Sigmoid colon (tissue), 7 donors: ENCODE measurements around the gene ACTR3. TPM values are rescaled to one million over a fixed set of nuclear protein-coding genes. Genes with fewer than 3 reads are reported as not detected.

Experiments used
- DNase-seq: peaks from one replicate; pipeline ENCODE4 v3.0.0-alpha.2; 2019
- H3K27ac ChIP-seq, 4 donors: fragments of 200-600 bp; sonication (generic); one replicate each; pipeline ENCODE4 v1.5.1; 2016 to 2019; ENCODE audit warnings: mild to moderate bottlenecking in 1 of 4
- H3K27me3 ChIP-seq, 3 donors: fragments of 200-600 bp; sonication (generic); one replicate each; pipeline ENCODE4 v1.5.1; 2019; ENCODE audit warnings: mild to moderate bottlenecking in 1 of 3
- H3K36me3 ChIP-seq, 4 donors: fragments of 200-600 bp; sonication (generic); one replicate each; pipeline ENCODE4 v1.5.1; 2016 to 2019
- H3K4me1 ChIP-seq, 4 donors: fragments of 200-600 bp; sonication (generic); one replicate each; pipeline ENCODE4 v1.5.1; 2017 to 2019
- H3K4me3 ChIP-seq, 4 donors: fragments of 200-600 bp; sonication (generic); one replicate each; pipeline ENCODE4 v1.5.1; 2017 to 2019; ENCODE audit warnings: mild to moderate bottlenecking in 2 of 4, moderate library complexity in 1 of 4
- H3K9me3 ChIP-seq, 4 donors: fragments of 200-600 bp in 3 of 4; sonication (generic) in 3 of 4; one replicate each; pipeline versions ENCODE4 v1.5.1 to v1.6.1; 2013 to 2019
- EP300 ChIP-seq, 4 donors: sonication (generic); formaldehyde crosslinking; IDR thresholded peaks; one replicate each; pipeline ENCODE4 v1.6.1; 2017; ENCODE audit warnings: antibody characterized with exemption in 4 of 4
- POLR2A ChIP-seq, 2 donors: fragments of 450-650 bp; IDR thresholded peaks; one replicate each; pipeline ENCODE4 v1.6.1; 2016; ENCODE audit warnings: antibody characterized with exemption in 2 of 2, mild to moderate bottlenecking in 2 of 2, moderate library complexity in 2 of 2
- POLR2AphosphoS5 ChIP-seq, 4 donors: sonication (generic); formaldehyde crosslinking; IDR thresholded peaks; one replicate each; pipeline ENCODE4 v1.6.1; 2017; ENCODE audit warnings: antibody characterized with exemption in 4 of 4
- WGBS, 2 donors: extraction: QIAGEN DNeasy Blood & Tissue Kit; methylation state at CpG; one replicate each; pipeline ENCODE4 v1.1.7; 2013; 5-methylcytosine and 5-hydroxymethylcytosine counted together
- intact Hi-C: fragments of 100-400 bp; cut with DNase I; formaldehyde crosslinking; loops from one replicate; pipeline ENCODE4 v1.15.1; 2023
- polyA plus RNA-seq, 3 donors: library from polyadenylated mRNA; stranded (reverse); fragments of 200-250 nt; gene quantifications; one replicate each; pipeline ENCODE4 v1.2.3, GENCODE V29; 2013
- total RNA-seq, 4 donors: library from RNA; depleted of rRNA; stranded (reverse); fragments of >200 nt; gene quantifications; one replicate each; pipeline ENCODE4 v1.1.0, GENCODE V29; 2016
- TF ChIP-seq, protein P1 (sequence below), 4 experiments: fragments of 450-650 bp in 3 of 4; fragments of 200-600 bp in 1 of 4; IDR thresholded peaks; one replicate each; pipeline ENCODE4 v1.5.1; 2016 to 2019; ENCODE audit warnings: antibody characterized with exemption in 4 of 4, mild to moderate bottlenecking in 3 of 4, moderate library complexity in 2 of 4
- donor health status: healthy with polysubstance abuse.
- donor health status: Bipolar disorder and iron deficiency.
- donor health status: healthy.

ACTR3 gene
- total and polyA plus RNA-seq, 7 donors: 108 to 178 (median 147) TPM

DNA sequence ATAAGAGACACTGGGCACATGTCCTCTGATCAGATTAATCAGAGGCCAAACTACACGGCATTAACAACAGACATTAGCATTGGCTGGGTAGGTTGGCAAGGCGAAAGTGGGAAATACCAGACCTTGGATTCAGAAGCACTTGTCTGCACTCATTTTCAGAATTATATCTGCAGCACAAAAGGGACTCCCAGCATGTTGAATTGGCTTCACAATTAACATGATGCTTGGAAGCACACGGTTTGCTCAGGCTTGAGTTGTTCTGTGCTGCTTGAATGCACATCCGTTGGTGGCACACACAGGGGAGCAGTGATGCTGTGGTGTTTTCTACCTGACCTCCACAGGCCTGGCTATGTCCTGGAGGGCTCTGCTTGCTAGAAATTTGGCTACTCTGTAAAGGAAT lies 83.9 kb downstream of the ACTR3 start:
- H3K27ac ChIP-seq: no peak overlapping the region

DNA sequence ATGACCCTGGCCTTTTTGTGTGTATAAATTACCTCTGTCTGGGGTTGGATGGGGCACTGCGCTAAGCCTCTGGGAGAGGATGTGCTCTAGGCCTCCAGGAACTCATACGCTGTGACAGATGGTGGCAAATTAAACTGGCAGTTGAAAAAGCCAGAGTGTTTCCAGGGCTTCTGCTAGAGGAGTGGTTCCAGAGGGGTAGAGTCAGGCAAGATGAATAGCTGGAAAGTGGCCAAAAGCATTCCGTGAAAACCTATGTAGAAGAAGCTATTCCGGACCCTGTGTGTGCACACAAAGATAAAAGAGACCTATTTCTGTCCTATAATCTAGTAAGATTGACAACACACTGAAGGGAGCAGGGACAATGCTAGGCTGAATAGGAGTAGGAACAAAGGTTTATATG lies 84.8 kb downstream of the ACTR3 start:
- no peak overlapping the region for H3K27ac ChIP-seq
- intact Hi-C loops: no loop called here
- H3K27me3 ChIP-seq: no peaks in the 10 kb centered on the region
- 51 to 68% methylated on average over 4 of the region's 4 CpGs for WGBS, 2 donors
- no peak for DNase-seq
- H3K36me3 ChIP-seq: peaks cover 0 to 6% (median 3%) of the 10 kb centered on the region in 4 donors
- no peaks in the 10 kb centered on the region for H3K9me3 ChIP-seq
- TF ChIP-seq EP300 (IDR thresholded peaks at IDR 0.05) (no peak), POLR2A (IDR thresholded peaks at IDR 0.05) (no peak), POLR2AphosphoS5 (IDR thresholded peaks at IDR 0.05) (no peak)
- TF ChIP-seq, protein P1, sequence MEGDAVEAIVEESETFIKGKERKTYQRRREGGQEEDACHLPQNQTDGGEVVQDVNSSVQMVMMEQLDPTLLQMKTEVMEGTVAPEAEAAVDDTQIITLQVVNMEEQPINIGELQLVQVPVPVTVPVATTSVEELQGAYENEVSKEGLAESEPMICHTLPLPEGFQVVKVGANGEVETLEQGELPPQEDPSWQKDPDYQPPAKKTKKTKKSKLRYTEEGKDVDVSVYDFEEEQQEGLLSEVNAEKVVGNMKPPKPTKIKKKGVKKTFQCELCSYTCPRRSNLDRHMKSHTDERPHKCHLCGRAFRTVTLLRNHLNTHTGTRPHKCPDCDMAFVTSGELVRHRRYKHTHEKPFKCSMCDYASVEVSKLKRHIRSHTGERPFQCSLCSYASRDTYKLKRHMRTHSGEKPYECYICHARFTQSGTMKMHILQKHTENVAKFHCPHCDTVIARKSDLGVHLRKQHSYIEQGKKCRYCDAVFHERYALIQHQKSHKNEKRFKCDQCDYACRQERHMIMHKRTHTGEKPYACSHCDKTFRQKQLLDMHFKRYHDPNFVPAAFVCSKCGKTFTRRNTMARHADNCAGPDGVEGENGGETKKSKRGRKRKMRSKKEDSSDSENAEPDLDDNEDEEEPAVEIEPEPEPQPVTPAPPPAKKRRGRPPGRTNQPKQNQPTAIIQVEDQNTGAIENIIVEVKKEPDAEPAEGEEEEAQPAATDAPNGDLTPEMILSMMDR (IDR thresholded peaks at IDR 0.05): no peak
- no peak overlapping the region for H3K4me3 ChIP-seq
- no peaks in the 10 kb centered on the region for H3K4me1 ChIP-seq

More for the DNA sequence above, 83.9 kb downstream of the ACTR3 start:
- no peak for DNase-seq
- Histone ChIP-seq H3K4me3 (no peak overlapping the region), H3K27me3 (no peaks in the 10 kb centered on the region), H3K36me3 (peaks cover 0 to 6% (median 3%) of the 10 kb centered on the region in 4 donors), H3K9me3 (no peaks in the 10 kb centered on the region), H3K4me1 (no peaks in the 10 kb centered on the region)
- TF ChIP-seq, protein P1 (IDR thresholded peaks at IDR 0.05): no peak
- TF ChIP-seq POLR2AphosphoS5 (IDR thresholded peaks at IDR 0.05) (no peak), POLR2A (IDR thresholded peaks at IDR 0.05) (no peak), EP300 (IDR thresholded peaks at IDR 0.05) (no peak)
- whole genome bisulfite sequencing, 2 donors: 92 to 94% methylated on average over 4 of the region's 4 CpGs
- intact Hi-C loops: no loop called here

- Histone ChIP-seq H3K36me3 (peaks cover 0 to 6% (median 0%) of the 10 kb centered on the region in 4 donors), H3K4me1 (no peaks in the 10 kb centered on the region), H3K9me3 (no peaks in the 10 kb centered on the region), H3K4me3 (no peak overlapping the region), H3K27ac (no peak overlapping the region), H3K27me3 (no peaks in the 10 kb centered on the region)
- TF ChIP-seq POLR2A (IDR thresholded peaks at IDR 0.05): no peak
- no peak for TF ChIP-seq POLR2AphosphoS5 (IDR thresholded peaks at IDR 0.05)
- TF ChIP-seq EP300 (IDR thresholded peaks at IDR 0.05): no peak
- TF ChIP-seq, protein P1 (IDR thresholded peaks at IDR 0.05): no peak
- DNase-seq: no peak
- intact Hi-C loops: no loop called here
- 84% methylated on average over 7 of the region's 7 CpGs for WGBS, 2 donors
Observed at GRCh38 chr2:113976277-113976928, 86.5 kb downstream of the ACTR3 start.

DNA sequence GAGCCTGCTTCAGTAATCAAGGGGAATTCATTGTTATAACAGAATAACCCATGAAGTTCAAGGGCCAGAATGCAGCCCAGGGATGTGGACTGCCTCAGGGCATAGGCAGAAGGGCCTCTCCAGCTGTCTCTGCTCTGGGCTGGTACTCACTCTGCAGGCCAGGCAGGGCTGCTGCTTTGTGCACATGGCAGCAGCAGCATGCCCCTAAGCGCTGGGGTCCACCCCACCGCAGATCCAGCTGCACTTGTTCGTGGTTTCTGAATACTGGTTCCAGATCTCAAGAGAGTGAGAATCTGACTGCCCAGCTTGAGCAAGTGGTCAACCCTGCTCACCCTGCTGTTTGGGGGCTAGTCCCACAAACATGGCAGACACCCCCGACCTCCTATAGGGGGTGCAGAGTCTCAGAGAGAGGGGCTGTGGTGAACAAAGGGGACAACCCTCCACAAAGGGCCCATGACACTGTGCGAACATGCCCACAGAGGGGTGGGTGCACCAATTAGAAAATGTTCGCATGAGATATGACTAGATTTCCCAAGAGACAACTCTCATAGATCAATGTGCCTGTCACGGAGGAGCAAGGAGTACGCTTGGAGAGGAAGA lies 87.3 kb downstream of the ACTR3 start:
- TF ChIP-seq POLR2AphosphoS5 (IDR thresholded peaks at IDR 0.05) (no peak), POLR2A (IDR thresholded peaks at IDR 0.05) (no peak), EP300 (IDR thresholded peaks at IDR 0.05) (no peak)
- TF ChIP-seq, protein P1 (IDR thresholded peaks at IDR 0.05): no peak
- Histone ChIP-seq H3K4me3 (no peak overlapping the region), H3K27me3 (no peaks in the 10 kb centered on the region), H3K4me1 (no peaks in the 10 kb centered on the region), H3K36me3 (peaks cover 0 to 6% (median 0%) of the 10 kb centered on the region in 4 donors), H3K9me3 (no peaks in the 10 kb centered on the region), H3K27ac (no peak overlapping the region)
- intact Hi-C loops: no loop called here
- WGBS, 2 donors: 79 to 91% methylated on average over 8 of the region's 8 CpGs
- no peak for DNase-seq
